ENCODE results near the gene ORMDL3. TPM values are rescaled to one million over a fixed set of nuclear protein-coding genes. Genes with fewer than 3 reads are reported as not detected.

The ORMDL3 gene
- total RNA-seq, 1 donor from 2014 or later, result 69.4 TPM

- no peak for DNase-seq (ENCODE audit: low spot score in 2 of 2, unreplicated experiment in 2 of 2)
- Mint-ChIP-seq H3K36me3 (no peaks in the 10 kb centered on the region), H3K27ac (no peak overlapping the region), H3K4me3 (no peak overlapping the region), H3K9me3 (no peaks in the 10 kb centered on the region), H3K4me1 (peaks cover 8% of the 10 kb centered on the region), H3K27me3 (ENCODE audit: low read depth) (no peaks in the 10 kb centered on the region)
- no peak for TF ChIP-seq CTCF (IDR thresholded peaks at IDR 0.05; ENCODE audit: unreplicated experiment)
These were observed 27.5 kb upstream of the ORMDL3 start for GRCh38 chr17:39954876-39955275.

- no peaks in the 10 kb centered on the region for H3K36me3 Mint-ChIP-seq
These were observed 26.1 kb upstream of the ORMDL3 start for GRCh38 chr17:39953471-39953888.

GRCh38 chr17:39952680-39953470, 25.5 kb upstream of the ORMDL3 start:
- Mint-ChIP-seq H3K36me3 (no peaks in the 10 kb centered on the region), H3K27me3 (ENCODE audit: low read depth) (no peaks in the 10 kb centered on the region), H3K27ac (peak overlapping the region; percentile 56), H3K9me3 (no peaks in the 10 kb centered on the region), H3K4me3 (peak overlapping the region; percentile 68), H3K4me1 (peaks cover 4% of the 10 kb centered on the region)
- no peak for TF ChIP-seq CTCF (IDR thresholded peaks at IDR 0.05; ENCODE audit: unreplicated experiment)
- DNase-seq (ENCODE audit: low spot score in 2 of 2, unreplicated experiment in 2 of 2), result peak; percentile 91 to 94

More at GRCh38 chr17:39953471-39953888, 26.1 kb upstream of the ORMDL3 start:
- DNase-seq (ENCODE audit: low spot score in 2 of 2, unreplicated experiment in 2 of 2), result no peak
- Mint-ChIP-seq H3K27me3 (ENCODE audit: low read depth) (no peaks in the 10 kb centered on the region), H3K27ac (peak overlapping the region; percentile 56), H3K4me3 (peak overlapping the region; percentile 68), H3K4me1 (peaks cover 4% of the 10 kb centered on the region), H3K9me3 (no peaks in the 10 kb centered on the region)
- no peak for TF ChIP-seq CTCF (IDR thresholded peaks at IDR 0.05; ENCODE audit: unreplicated experiment)

GRCh38 chr17:39951924-39952679, 24.7 kb upstream of the ORMDL3 start:
- Mint-ChIP-seq H3K27ac (peak overlapping the region; percentile 25), H3K4me3 (peak overlapping the region; percentile 62), H3K36me3 (no peaks in the 10 kb centered on the region), H3K9me3 (no peaks in the 10 kb centered on the region), H3K27me3 (ENCODE audit: low read depth) (no peaks in the 10 kb centered on the region), H3K4me1 (peaks cover 4% of the 10 kb centered on the region)
- TF ChIP-seq CTCF (IDR thresholded peaks at IDR 0.05; ENCODE audit: unreplicated experiment), result no peak
- no peak for DNase-seq (ENCODE audit: low spot score in 2 of 2, unreplicated experiment in 2 of 2)

- no peak overlapping the region for H3K27ac Mint-ChIP-seq
- no peaks in the 10 kb centered on the region for H3K27me3 Mint-ChIP-seq (ENCODE audit: low read depth)
- TF ChIP-seq CTCF (IDR thresholded peaks at IDR 0.05; ENCODE audit: unreplicated experiment), result no peak
- no peak overlapping the region for H3K4me3 Mint-ChIP-seq
- H3K4me1 Mint-ChIP-seq, result peaks cover 4% of the 10 kb centered on the region
- no peaks in the 10 kb centered on the region for H3K9me3 Mint-ChIP-seq
- H3K36me3 Mint-ChIP-seq, result no peaks in the 10 kb centered on the region
- DNase-seq (ENCODE audit: low spot score in 2 of 2, unreplicated experiment in 2 of 2), result no peak
These were observed 23.5 kb upstream of the ORMDL3 start for GRCh38 chr17:39950871-39951348.

Data from mesothelial cell of epicardium (in vitro differentiated cells).